PC-3 (cell line): ENCODE results near the gene FANCC. TPM values are rescaled to one million over a fixed set of nuclear protein-coding genes. Genes with fewer than 3 reads are reported as not detected.
"Not testable (repeated sequence)": the region's sequence is repeated elsewhere in the genome, so short reads cannot be mapped to it uniquely, and the experiment has no call there.

ENCODE experiments used
- ATAC-seq: fragments of 200-7000 bp; cut with Tn5 transposase; 2 replicates; pipeline ENCODE4 v1.9.1; 2020; ENCODE audit warnings: mild to moderate bottlenecking, moderate library complexity
- BruUV-seq: library from RNA; stranded (reverse); fragments of 400-500 nt; replicated peaks from 2 replicates; lab custom pipeline; 2021; lab: Mats Ljungman, UMichigan
- CTCF ChIA-PET: fragments of 300-600 bp; sonication (Branson Sonifier 250); formaldehyde crosslinking; loops from one replicate; lab custom pipeline; 2022; ENCODE audit warnings: antibody characterized with exemption; lab: Charles Lee
- POLR2A ChIA-PET: fragments of 300-600 bp; sonication (Branson Sonifier 250); formaldehyde crosslinking; loops from one replicate; lab custom pipeline; 2022; ENCODE audit warnings: antibody characterized with exemption; ENCODE audit not compliant: unreplicated experiment; lab: Charles Lee
- DNase-seq: peaks from one replicate; pipeline ENCODE4 v3.0.0-alpha.2; 2015
- H2AFZ ChIP-seq: fragments of 300-600 bp; sonication (generic); 2 replicates; pipeline ENCODE4 v1.6.0; 2016; ENCODE audit warnings: antibody characterized with exemption, low read length
- H3F3A ChIP-seq: fragments of 300-600 bp; sonication (generic); one replicate; pipeline ENCODE4 v1.6.0; 2017; ENCODE audit warnings: antibody characterized with exemption, low read length, control low read depth, mild to moderate bottlenecking; ENCODE audit not compliant: unreplicated experiment
- H3K27ac ChIP-seq: fragments of 300-600 bp; sonication (generic); 2 replicates; pipeline ENCODE4 v1.5.1; 2016; ENCODE audit warnings: mild to moderate bottlenecking, low read length
- H3K27me3 ChIP-seq: fragments of 300-600 bp; sonication (generic); 2 replicates; pipeline ENCODE4 v1.6.1; 2016; ENCODE audit warnings: low read length, mixed read lengths
- H3K36me3 ChIP-seq: fragments of 300-600 bp; sonication (generic); 2 replicates; pipeline ENCODE4 v1.6.1; 2016; ENCODE audit warnings: low read depth, mixed run types, low read length, mixed read lengths
- H3K4me1 ChIP-seq: fragments of 300-600 bp; sonication (generic); 2 replicates; pipeline ENCODE4 v1.5.1; 2016; ENCODE audit warnings: low read length; ENCODE audit not compliant: insufficient read depth
- H3K4me2 ChIP-seq: fragments of 300-600 bp; sonication (generic); 2 replicates; pipeline ENCODE4 v1.6.0; 2016; ENCODE audit warnings: low read length
- H3K4me3 ChIP-seq: fragments of 300-600 bp; sonication (generic); 2 replicates; pipeline ENCODE4 v1.5.1; 2016; ENCODE audit warnings: mild to moderate bottlenecking, low read length, mixed read lengths
- H3K79me2 ChIP-seq: fragments of 300-600 bp; sonication (generic); 2 replicates; pipeline ENCODE4 v1.6.1; 2017; ENCODE audit warnings: low read length, mixed read lengths
- H3K9ac ChIP-seq: fragments of 300-600 bp; sonication (generic); 2 replicates; pipeline ENCODE4 v1.6.0; 2016; ENCODE audit warnings: mild to moderate bottlenecking, low read length
- H3K9me2 ChIP-seq: fragments of 300-600 bp; sonication (generic); replicated peaks from 2 replicates; pipeline ENCODE4 v1.6.1; 2016; ENCODE audit warnings: mixed run types, low read length, mixed read lengths
- H3K9me3 ChIP-seq: fragments of 300-600 bp; sonication (generic); 2 replicates; pipeline ENCODE4 v1.6.1; 2016; ENCODE audit warnings: low read length, mixed read lengths
- H4K20me1 ChIP-seq: fragments of 300-600 bp; sonication (generic); 2 replicates; pipeline ENCODE4 v1.6.1; 2016; ENCODE audit warnings: low read length, mixed read lengths
- EZH2 ChIP-seq: fragments of 300-600 bp; sonication (generic); IDR thresholded peaks from one replicate; pipeline ENCODE4 v1.6.1; 2017; ENCODE audit warnings: antibody characterized with exemption, mild to moderate bottlenecking, low read length; ENCODE audit not compliant: unreplicated experiment
- EZH2phosphoT487 ChIP-seq: fragments of 300-600 bp; sonication (generic); IDR thresholded peaks from 2 replicates; pipeline ENCODE4 v1.6.1; 2018; ENCODE audit warnings: mild to moderate bottlenecking, antibody characterized with exemption, low read length, borderline replicate concordance
- intact Hi-C: fragments of 100-400 bp; cut with micrococcal nuclease; formaldehyde crosslinking; loops from 2 replicates; pipeline ENCODE4 v1.9.0; 2023
- total RNA-seq: library from RNA; depleted of rRNA; stranded (reverse); fragments of >200 nt; gene quantifications from 2 replicates; pipeline ENCODE4 v1.2.3, GENCODE V29; 2014
- TF ChIP-seq, protein P1 (sequence below): fragments of 300-600 bp; sonication (generic); conservative IDR thresholded peaks from 2 replicates; pipeline ENCODE4 v1.5.1; 2017; ENCODE audit warnings: antibody characterized with exemption, low read depth, mild to moderate bottlenecking, low read length

Gene FANCC
- total RNA-seq, 1 experiment from 2014 or later, result 6.9 TPM

GRCh38 chr9:95333426-95333825 is 15.9 kb upstream of the FANCC start:
- H3K4me1 ChIP-seq, result no peaks in the 10 kb centered on the region
- H3K36me3 ChIP-seq, result no peaks in the 10 kb centered on the region
- no peak overlapping the region for H3K4me2 ChIP-seq
- TF ChIP-seq EZH2phosphoT487 (no peak), EZH2 (no peak)
- TF ChIP-seq, protein P1, sequence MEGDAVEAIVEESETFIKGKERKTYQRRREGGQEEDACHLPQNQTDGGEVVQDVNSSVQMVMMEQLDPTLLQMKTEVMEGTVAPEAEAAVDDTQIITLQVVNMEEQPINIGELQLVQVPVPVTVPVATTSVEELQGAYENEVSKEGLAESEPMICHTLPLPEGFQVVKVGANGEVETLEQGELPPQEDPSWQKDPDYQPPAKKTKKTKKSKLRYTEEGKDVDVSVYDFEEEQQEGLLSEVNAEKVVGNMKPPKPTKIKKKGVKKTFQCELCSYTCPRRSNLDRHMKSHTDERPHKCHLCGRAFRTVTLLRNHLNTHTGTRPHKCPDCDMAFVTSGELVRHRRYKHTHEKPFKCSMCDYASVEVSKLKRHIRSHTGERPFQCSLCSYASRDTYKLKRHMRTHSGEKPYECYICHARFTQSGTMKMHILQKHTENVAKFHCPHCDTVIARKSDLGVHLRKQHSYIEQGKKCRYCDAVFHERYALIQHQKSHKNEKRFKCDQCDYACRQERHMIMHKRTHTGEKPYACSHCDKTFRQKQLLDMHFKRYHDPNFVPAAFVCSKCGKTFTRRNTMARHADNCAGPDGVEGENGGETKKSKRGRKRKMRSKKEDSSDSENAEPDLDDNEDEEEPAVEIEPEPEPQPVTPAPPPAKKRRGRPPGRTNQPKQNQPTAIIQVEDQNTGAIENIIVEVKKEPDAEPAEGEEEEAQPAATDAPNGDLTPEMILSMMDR, result no peak
- H4K20me1 ChIP-seq, result no peaks in the 10 kb centered on the region
- intact Hi-C loops, result no loop called here
- H3K9ac ChIP-seq, result no peak overlapping the region
- ChIA-PET POLR2A (no interaction called here), CTCF (no interaction called here)
- H3K27me3 ChIP-seq, result no peaks in the 10 kb centered on the region
- H3K4me3 ChIP-seq, result no peak overlapping the region
- no peaks in the 10 kb centered on the region for H3K9me2 ChIP-seq
- no peak overlapping the region for H3K27ac ChIP-seq
- H3F3A ChIP-seq, result no peaks in the 10 kb centered on the region
- no peaks in the 10 kb centered on the region for H3K79me2 ChIP-seq
- no peaks in the 10 kb centered on the region for H3K9me3 ChIP-seq
- H2AFZ ChIP-seq, result no peak overlapping the region
- ATAC-seq (no peak), DNase-seq (no peak)
- BruUV-seq, result no TSS peak

DNA sequence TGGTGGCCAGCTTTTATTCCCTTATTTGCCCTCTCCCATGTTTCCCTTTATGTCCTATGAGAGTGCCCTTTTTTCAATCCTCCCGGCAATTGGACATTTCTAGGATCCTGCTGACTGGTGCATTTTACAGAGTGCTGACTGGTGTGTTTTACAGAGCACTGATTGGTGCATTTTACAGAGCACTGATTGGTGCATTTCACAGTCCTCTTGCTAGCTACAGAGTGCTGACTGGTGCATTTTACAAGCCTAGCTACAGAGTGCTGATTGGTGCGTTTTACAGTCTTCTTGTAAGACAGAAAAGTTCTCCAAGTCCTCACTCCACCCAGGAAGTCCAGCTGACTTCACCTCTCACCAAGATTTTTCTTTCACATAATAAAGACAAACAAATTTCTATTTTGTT is 15.4 kb upstream of the FANCC start:
- intact Hi-C loops, result no loop called here
- Histone ChIP-seq H3K4me2 (no peak overlapping the region), H4K20me1 (no peaks in the 10 kb centered on the region), H3K27ac (no peak overlapping the region), H3K4me1 (no peaks in the 10 kb centered on the region), H3K9me3 (no peaks in the 10 kb centered on the region), H3K27me3 (no peaks in the 10 kb centered on the region), H3K9me2 (no peaks in the 10 kb centered on the region), H3K79me2 (no peaks in the 10 kb centered on the region), H3K9ac (no peak overlapping the region), H3K36me3 (no peaks in the 10 kb centered on the region), H3K4me3 (no peak overlapping the region), H2AFZ (no peak overlapping the region), H3F3A (no peaks in the 10 kb centered on the region)
- DNase-seq (no peak), ATAC-seq (no peak)
- no peak for TF ChIP-seq EZH2phosphoT487
- no peak for TF ChIP-seq EZH2
- TF ChIP-seq, protein P1, result no peak
- ChIA-PET POLR2A (no interaction called here), CTCF (no interaction called here)
- no TSS peak for BruUV-seq

- H3K27me3 ChIP-seq, result no peaks in the 10 kb centered on the region
- no peak overlapping the region for H3K4me3 ChIP-seq
- ChIA-PET CTCF (no interaction called here), POLR2A (no interaction called here)
- intact Hi-C loops, result no loop called here
- H3K4me1 ChIP-seq, result no peaks in the 10 kb centered on the region
- no peak overlapping the region for H2AFZ ChIP-seq
- H3F3A ChIP-seq, result no peaks in the 10 kb centered on the region
- 0 out of 2 replicates have a peak, but pooled peaks cover 4% of the 10 kb centered on the region for H3K9me3 ChIP-seq
- no peaks in the 10 kb centered on the region for H3K36me3 ChIP-seq
- no peaks in the 10 kb centered on the region for H4K20me1 ChIP-seq
- BruUV-seq, result no TSS peak
- H3K27ac ChIP-seq, result no peak overlapping the region
- no peak for DNase-seq
- ATAC-seq, result no peak
- H3K9me2 ChIP-seq, result no peaks in the 10 kb centered on the region
- H3K9ac ChIP-seq, result no peak overlapping the region
- H3K79me2 ChIP-seq, result no peaks in the 10 kb centered on the region
- H3K4me2 ChIP-seq, result no peak overlapping the region
- TF ChIP-seq EZH2phosphoT487, result no peak
- TF ChIP-seq EZH2, result no peak
- TF ChIP-seq, protein P1, result no peak
Measured at GRCh38 chr9:95330720-95331404, 13.4 kb upstream of the FANCC start.

DNA sequence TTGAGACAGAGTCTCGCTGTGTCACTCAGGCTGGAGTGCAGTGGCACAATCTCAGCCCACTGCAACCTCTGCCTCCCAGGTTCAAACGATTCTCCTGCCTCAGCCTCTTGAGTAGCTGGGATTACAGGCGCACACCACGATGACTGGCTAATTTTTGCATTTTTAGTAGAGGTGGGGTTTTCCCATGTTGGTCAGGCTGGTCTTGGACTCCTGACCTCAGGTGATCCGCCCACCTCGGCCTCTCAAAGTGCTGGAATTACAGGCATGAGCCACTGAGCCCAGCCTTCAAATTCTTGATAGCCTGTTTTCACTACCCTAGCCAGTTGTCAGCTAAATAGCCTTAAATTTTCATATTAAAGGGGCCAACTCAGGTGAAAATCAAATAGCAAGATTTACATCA is 11.6 kb upstream of the FANCC start:
- H2AFZ ChIP-seq, H4K20me1 ChIP-seq, H3F3A ChIP-seq, intact Hi-C loops, H3K9ac ChIP-seq, H3K9me3 ChIP-seq, H3K27me3 ChIP-seq, ATAC-seq, BruUV-seq, H3K79me2 ChIP-seq, DNase-seq, H3K9me2 ChIP-seq, H3K36me3 ChIP-seq, H3K4me2 ChIP-seq, CTCF ChIA-PET, POLR2A ChIA-PET, H3K27ac ChIP-seq, H3K4me1 ChIP-seq, H3K4me3 ChIP-seq: not testable (repeated sequence)
